Ectodermal cell (in vitro differentiated cells): Measurements from ENCODE around the gene RGS12.

Experiments used
- H3K27ac ChIP-seq: 2 replicates; pipeline ENCODE4 v1.7.0; 2013; ENCODE audit warnings: mild to moderate bottlenecking, low read depth, low read length; ENCODE audit not compliant: insufficient read depth, poor library complexity, severe bottlenecking
- H3K27me3 ChIP-seq: 2 replicates; pipeline ENCODE4 v1.7.0; 2013; ENCODE audit warnings: mild to moderate bottlenecking, low read length; ENCODE audit not compliant: insufficient read depth, control insufficient read depth, poor library complexity, severe bottlenecking
- H3K36me3 ChIP-seq: one replicate; pipeline ENCODE4 v1.7.0; 2013; ENCODE audit warnings: low read length; ENCODE audit not compliant: control insufficient read depth, insufficient read depth
- H3K4me1 ChIP-seq: one replicate; pipeline ENCODE4 v1.7.0; 2013; ENCODE audit warnings: low read length; ENCODE audit not compliant: control insufficient read depth, insufficient read depth
- H3K4me3 ChIP-seq: 2 replicates; pipeline ENCODE4 v1.7.0; 2013; ENCODE audit warnings: low read depth, low read length, control low read depth; ENCODE audit not compliant: insufficient read depth
- H3K9me3 ChIP-seq: 2 replicates; pipeline ENCODE4 v1.7.0; 2013; ENCODE audit warnings: mild to moderate bottlenecking, low read length, moderate library complexity; ENCODE audit not compliant: control insufficient read depth
- WGBS, 2 experiments: methylation state at CpG; one replicate each; pipeline ENCODE4 v1.1.7; 2013; ENCODE audit warnings: missing lambda C conversion rate in 2 of 2; 5-methylcytosine and 5-hydroxymethylcytosine counted together

RGS12 gene

DNA sequence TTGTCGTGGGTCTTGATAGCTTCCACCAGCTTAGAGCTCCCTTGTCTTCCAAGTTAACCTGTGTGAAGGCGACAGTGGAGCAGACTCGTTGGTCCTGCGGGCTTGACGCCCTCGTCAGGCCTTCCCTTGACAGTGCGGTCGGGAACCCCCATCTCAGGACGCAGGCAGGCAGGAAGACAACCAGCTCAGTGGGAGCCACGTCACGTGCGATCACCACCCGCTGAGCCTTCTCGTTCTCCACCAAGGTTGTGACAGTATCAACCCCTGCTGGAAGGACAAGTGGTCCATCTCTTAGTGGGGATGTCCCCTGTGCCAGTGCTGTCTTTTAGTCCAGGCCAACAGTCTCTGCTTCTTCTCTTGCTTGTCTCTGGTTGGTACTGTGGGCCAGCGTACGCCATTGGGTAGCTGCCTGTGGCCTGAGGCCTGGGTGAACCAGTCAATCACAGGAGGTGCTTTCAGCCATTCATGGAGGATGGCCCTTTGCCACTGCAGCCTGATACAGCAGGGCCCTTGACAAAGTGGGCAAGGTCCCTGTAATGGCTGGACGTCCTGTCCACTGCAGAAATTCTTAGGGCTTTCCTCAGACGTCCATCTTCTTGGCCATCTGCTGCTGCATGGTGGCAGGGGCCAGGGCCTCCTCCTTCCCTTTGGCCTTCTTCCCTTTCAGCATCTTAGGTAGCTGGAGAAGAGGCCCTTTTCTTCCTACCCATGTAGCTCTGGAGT is 31.4 kb downstream of the RGS12 start:
- Histone ChIP-seq H3K36me3 (no peaks in the 10 kb centered on the region), H3K4me3 (no peak overlapping the region), H3K9me3 (no peaks in the 10 kb centered on the region), H3K27me3 (no peaks in the 10 kb centered on the region), H3K27ac (no peak overlapping the region), H3K4me1 (peaks cover 25% of the 10 kb centered on the region)
- whole genome bisulfite sequencing, 2 experiments, result 66 to 69% methylated on average over 18 of the region's 18 CpGs

DNA sequence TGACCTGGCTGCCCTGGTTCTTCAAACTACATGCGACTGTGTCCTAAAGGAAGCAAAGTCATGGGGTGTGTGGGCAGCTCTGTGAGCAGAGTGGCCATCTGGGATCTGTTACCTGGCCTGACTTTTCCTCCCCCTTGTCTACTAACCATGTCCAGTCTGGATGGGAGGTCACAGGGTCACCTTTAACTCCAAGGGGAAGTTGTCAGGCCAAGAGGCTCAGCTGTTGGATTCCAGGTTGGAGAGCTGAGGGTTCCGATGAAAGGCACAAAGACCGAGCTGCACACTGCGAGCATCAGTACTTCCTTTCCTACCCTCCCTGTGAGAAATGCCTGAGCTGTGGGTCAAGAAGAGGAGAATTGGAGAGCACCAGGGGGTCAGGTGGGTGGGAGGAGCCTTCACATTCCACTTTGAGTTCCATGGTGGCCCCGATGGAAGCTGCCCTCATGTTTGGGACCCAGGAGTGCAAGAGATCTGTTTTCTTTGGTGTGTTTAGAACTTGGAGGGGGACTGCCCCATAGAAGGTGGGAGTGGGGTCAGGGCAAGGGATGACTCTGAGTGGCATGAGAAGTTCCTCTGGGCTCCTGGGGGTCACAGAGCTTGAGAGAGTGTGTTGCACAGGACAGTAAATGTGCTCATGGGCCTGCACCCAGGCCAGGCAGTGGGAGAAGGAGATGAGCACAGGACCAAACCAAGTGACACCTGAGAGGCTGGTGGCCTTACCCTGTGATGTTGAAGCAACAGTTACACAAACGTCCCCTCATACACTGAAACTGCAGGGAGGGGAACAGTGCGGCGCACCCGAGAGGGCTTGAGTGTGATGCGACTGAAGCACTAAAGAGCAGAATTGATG is 36.2 kb downstream of the RGS12 start:
- Histone ChIP-seq H3K4me1 (no peaks in the 10 kb centered on the region), H3K27me3 (no peaks in the 10 kb centered on the region), H3K9me3 (no peaks in the 10 kb centered on the region), H3K27ac (no peak overlapping the region), H3K4me3 (no peak overlapping the region), H3K36me3 (no peaks in the 10 kb centered on the region)
- 92 to 94% methylated on average over 10 of the region's 10 CpGs for WGBS, 2 experiments

DNA sequence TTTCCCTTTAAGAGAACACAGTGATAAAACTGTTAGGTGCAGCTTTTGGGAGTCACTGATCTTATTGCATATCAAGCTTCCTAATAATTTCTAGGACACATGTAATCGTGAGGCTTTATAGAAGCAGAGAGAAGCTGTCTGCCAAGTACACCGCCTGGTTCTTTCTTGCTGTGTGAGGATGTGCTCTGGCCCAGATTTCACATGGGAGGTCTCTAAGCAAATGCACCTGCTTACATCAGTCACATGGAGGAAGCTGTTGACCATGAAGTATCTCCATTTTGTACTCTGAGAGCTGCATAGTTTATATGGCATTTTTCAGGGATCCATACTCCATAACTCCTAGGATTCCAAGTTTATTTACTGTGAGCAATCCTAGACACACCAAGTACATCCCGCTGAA is 37.1 kb downstream of the RGS12 start:
- H3K27ac ChIP-seq, result no peak overlapping the region
- no peaks in the 10 kb centered on the region for H3K9me3 ChIP-seq
- no peaks in the 10 kb centered on the region for H3K27me3 ChIP-seq
- 93 to 99% methylated on average over 3 of the region's 3 CpGs for WGBS, 2 experiments
- H3K36me3 ChIP-seq, result no peaks in the 10 kb centered on the region
- H3K4me1 ChIP-seq, result no peaks in the 10 kb centered on the region
- H3K4me3 ChIP-seq, result no peak overlapping the region

DNA sequence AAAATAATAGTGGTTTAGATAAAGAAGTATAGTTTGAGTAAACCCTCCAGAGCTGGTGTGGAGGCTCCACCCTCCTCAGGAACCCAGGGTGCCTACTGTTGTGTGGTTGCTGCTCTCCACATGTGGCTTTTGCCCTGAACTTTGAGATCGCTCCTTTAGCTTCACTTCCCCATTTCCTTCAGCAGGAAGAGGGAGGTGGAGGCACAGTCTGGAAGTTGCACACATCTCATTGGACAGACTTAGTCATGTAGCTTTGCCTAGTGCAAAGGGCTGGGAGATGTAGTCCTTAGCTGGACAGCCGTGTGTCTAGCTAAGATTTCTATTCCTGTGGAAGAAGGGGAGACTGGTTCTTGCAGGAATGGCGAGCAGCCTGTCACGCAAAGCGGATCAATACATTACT is 37.9 kb downstream of the RGS12 start:
- no peaks in the 10 kb centered on the region for H3K9me3 ChIP-seq
- WGBS, 2 experiments, result 91 to 96% methylated on average over 5 of the region's 5 CpGs
- no peaks in the 10 kb centered on the region for H3K36me3 ChIP-seq
- no peaks in the 10 kb centered on the region for H3K27me3 ChIP-seq
- no peak overlapping the region for H3K27ac ChIP-seq
- H3K4me3 ChIP-seq, result no peak overlapping the region
- H3K4me1 ChIP-seq, result no peaks in the 10 kb centered on the region

DNA sequence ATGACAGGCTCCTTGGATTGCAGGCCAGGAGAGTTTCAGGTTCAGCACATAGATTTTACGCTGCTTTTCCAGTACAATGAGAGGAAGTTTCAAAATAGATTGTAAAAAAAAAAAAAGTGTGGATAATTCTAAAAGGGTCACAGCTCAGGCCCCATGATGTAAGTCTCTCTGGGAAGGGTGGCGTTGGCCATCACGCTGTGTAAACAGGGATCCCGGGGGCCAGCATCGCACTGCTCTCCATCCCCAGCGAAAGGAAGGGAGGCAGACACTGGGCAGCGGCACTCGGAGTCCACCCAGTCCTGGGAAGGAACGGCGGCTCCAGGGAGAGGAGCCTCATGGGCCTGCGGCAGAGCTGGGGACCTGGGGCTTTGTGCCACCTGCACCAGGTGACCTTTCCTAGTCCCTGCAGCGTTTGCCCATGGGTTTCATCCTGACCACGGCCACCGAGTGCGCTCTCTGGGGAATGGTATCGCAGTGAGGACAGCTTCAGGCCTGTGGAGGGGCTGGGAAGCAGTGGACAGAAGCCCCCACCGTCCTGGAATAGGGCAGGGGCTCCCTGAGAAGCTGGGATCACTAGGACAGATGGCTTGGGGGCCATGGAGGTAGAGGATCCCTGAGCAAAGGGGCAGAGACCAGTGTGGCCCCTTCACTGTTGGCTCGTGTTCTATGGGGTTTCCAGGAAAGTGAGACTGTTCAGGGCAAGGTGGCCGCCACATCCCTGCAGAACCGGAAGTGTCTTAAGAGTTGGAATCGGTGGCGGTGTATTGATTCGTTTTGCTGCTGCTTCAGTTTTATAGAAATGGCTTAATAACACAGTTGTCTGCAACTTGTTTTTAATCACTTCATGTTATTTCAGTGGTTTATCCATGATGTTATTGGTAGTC is 38.9 kb downstream of the RGS12 start:
- WGBS, 2 experiments, result 93 to 94% methylated on average over 23 of the region's 23 CpGs
- Histone ChIP-seq H3K4me3 (no peak overlapping the region), H3K4me1 (no peaks in the 10 kb centered on the region)

DNA sequence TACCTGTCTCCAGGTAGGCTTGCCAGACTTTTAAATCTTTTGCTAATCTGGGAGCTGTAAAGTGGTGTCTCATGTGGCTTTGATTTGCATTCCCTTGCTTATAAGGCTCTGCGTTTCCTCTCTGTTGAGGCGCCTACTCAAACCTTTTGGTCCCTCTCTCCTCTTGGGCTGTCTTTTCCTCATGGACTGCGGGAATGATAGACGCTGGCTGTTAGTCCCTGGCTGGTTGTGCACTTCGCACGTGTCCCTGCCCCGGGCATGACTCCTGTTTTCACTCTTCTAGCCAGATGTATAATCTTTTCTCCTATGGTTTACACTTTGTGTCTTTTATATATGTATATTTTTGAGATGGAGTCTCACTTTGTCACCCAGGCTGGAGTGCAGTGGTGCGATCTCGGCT is 39.7 kb downstream of the RGS12 start:
- no peaks in the 10 kb centered on the region for H3K36me3 ChIP-seq
- H3K27ac ChIP-seq, result no peak overlapping the region
- no peaks in the 10 kb centered on the region for H3K27me3 ChIP-seq
- WGBS, 2 experiments, result 88 to 89% methylated on average over 9 of the region's 9 CpGs
- no peaks in the 10 kb centered on the region for H3K4me1 ChIP-seq
- no peak overlapping the region for H3K4me3 ChIP-seq
- no peaks in the 10 kb centered on the region for H3K9me3 ChIP-seq

More for the DNA sequence above, 38.9 kb downstream of the RGS12 start:
- Histone ChIP-seq H3K27me3 (no peaks in the 10 kb centered on the region), H3K9me3 (no peaks in the 10 kb centered on the region), H3K36me3 (no peaks in the 10 kb centered on the region), H3K27ac (no peak overlapping the region)

DNA sequence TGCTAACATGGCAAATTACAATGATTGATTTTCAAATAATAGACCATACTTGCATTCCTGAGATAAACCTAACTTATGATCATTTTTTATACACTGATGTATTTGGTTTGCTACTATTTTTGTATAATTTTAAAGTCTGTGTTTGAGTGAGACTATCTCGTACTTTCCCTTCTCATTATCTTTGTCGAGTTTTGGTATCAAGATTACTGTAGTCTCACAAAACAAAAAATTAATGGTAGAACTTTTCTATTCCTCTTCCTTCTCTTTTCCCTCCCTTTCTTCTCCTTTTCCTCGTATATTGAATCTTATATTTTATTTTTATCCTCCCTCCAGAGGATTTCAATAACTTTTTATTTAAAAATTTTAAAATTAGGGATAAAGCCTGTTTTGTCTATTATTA is 41.5 kb downstream of the RGS12 start:
- H3K4me1 ChIP-seq, result no peaks in the 10 kb centered on the region
- 98 to 100% methylated on average over 3 of the region's 3 CpGs for WGBS, 2 experiments
- H3K27me3 ChIP-seq, result no peaks in the 10 kb centered on the region
- H3K36me3 ChIP-seq, result no peaks in the 10 kb centered on the region
- H3K4me3 ChIP-seq, result no peak overlapping the region
- H3K27ac ChIP-seq, result no peak overlapping the region
- no peaks in the 10 kb centered on the region for H3K9me3 ChIP-seq

DNA sequence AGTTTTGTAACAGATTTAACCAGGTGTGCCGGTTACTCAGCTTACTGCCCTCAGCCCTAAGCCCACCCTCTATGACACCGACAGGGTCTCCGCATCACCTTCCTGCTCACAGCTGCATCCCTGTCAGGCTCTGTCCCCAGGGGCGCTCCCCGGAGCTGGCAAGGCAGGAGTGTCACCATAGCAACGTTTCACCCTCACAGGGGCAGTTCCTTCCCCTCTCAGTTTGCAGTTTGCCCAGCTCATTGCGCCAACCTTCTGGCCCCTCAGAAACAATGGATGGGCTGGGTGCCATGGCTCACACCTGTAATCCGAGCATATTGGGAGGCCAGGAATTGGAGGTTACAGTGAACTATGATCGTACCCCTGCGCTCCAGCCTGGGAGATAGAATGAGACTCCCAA is 42.6 kb downstream of the RGS12 start:
- Histone ChIP-seq H3K27ac (no peak overlapping the region), H3K27me3 (no peaks in the 10 kb centered on the region), H3K9me3 (no peaks in the 10 kb centered on the region), H3K36me3 (no peaks in the 10 kb centered on the region), H3K4me1 (no peaks in the 10 kb centered on the region), H3K4me3 (no peak overlapping the region)
- WGBS, 2 experiments, result 86 to 87% methylated on average over 10 of the region's 10 CpGs

DNA sequence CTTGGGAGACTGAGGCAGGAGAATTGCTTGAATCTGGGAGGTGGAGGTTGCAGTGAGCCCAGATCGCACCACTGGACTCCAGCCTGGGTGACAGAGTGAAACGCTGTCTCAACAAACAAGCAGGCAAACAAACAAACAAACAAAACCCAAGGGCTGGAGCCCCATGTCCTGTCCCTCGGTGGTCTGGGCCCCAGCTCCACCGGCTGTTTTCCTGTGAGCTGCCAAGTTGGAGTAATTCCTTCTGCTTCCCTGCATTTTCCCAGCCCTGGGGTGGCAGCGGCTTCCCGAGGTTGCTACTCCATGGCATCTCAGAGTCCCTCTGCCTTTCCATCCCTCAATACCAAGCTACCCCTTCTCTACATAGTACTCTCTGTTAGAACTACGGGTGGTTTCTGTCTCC is 43.2 kb downstream of the RGS12 start:
- Histone ChIP-seq H3K9me3 (no peaks in the 10 kb centered on the region), H3K36me3 (no peaks in the 10 kb centered on the region), H3K4me1 (no peaks in the 10 kb centered on the region), H3K4me3 (no peak overlapping the region), H3K27ac (no peak overlapping the region), H3K27me3 (no peaks in the 10 kb centered on the region)
- 93 to 94% methylated on average over 7 of the region's 7 CpGs for WGBS, 2 experiments
